IPS DF 4.7 (cell line): ENCODE results near the gene DLEC1.
"Not testable (repeated sequence)": the region's sequence is repeated elsewhere in the genome, so short reads cannot be mapped to it uniquely, and the experiment has no call there.

Experiments used
- DNase-seq: peaks from one replicate; pipeline ENCODE4 v3.0.0-alpha.2; 2013; ENCODE audit warnings: low spot score; ENCODE audit errors: extremely low read depth

Gene DLEC1

GRCh38 chr3:38152609-38153008, 113.6 kb downstream of the DLEC1 start:
- DNase-seq, result no peak

- no peak for DNase-seq
These were observed 114.2 kb downstream of the DLEC1 start for GRCh38 chr3:38153221-38153620.

- DNase-seq, result no peak
These were observed 115.1 kb downstream of the DLEC1 start for GRCh38 chr3:38154033-38154494.

- no peak for DNase-seq
These were observed 115.7 kb downstream of the DLEC1 start for GRCh38 chr3:38154625-38155255.

- DNase-seq, result no peak
These were observed 116.8 kb downstream of the DLEC1 start for GRCh38 chr3:38155825-38156224.

- DNase-seq, result no peak
These were observed 118.1 kb downstream of the DLEC1 start for GRCh38 chr3:38157117-38157516.

- DNase-seq, result no peak
These were observed 118.6 kb downstream of the DLEC1 start for GRCh38 chr3:38157595-38157994.

- DNase-seq, result no peak
These were observed 119.5 kb downstream of the DLEC1 start for GRCh38 chr3:38158472-38158871.

- DNase-seq, result not testable (repeated sequence)
These were observed 121.7 kb downstream of the DLEC1 start for GRCh38 chr3:38160704-38161103.

GRCh38 chr3:38163117-38163840, 124.3 kb downstream of the DLEC1 start:
- no peak for DNase-seq

GRCh38 chr3:38163841-38164642, 125.0 kb downstream of the DLEC1 start:
- no peak for DNase-seq

- no peak for DNase-seq
These were observed 125.6 kb downstream of the DLEC1 start for GRCh38 chr3:38164643-38164951.

- peak; percentile 97 for DNase-seq
These were observed 126.1 kb downstream of the DLEC1 start, which contains the start of gene OXSR1 for GRCh38 chr3:38164952-38165721. Gene OXSR1, plus strand, starts transcription at chr3:38165537. Its CDS starts 340 bp downstream, at chr3:38165877.

GRCh38 chr3:38165722-38166387, 126.8 kb downstream of the DLEC1 start:
- DNase-seq, result no peak

GRCh38 chr3:38167591-38167990, 128.6 kb downstream of the DLEC1 start:
- no peak for DNase-seq

GRCh38 chr3:38168151-38169026, 129.4 kb downstream of the DLEC1 start:
- no peak for DNase-seq

GRCh38 chr3:38169027-38169317, 130.0 kb downstream of the DLEC1 start:
- DNase-seq, result no peak

- no peak for DNase-seq
These were observed 131.7 kb downstream of the DLEC1 start for GRCh38 chr3:38170722-38171121.

- no peak for DNase-seq
These were observed 132.6 kb downstream of the DLEC1 start for GRCh38 chr3:38171622-38172021.
